HG02571 (cell line): ENCODE measurements around the gene DHCR24.
"Not testable (repeated sequence)": the region's sequence is repeated elsewhere in the genome, so short reads cannot be mapped to it uniquely, and the experiment has no call there.

Experiments
- ATAC-seq: cut with Tn5 transposase; IDR thresholded peaks from one replicate; pipeline ENCODE4 v1.9.1; 2021; ENCODE audit warnings: mild to moderate bottlenecking, moderate library complexity; ENCODE audit not compliant: unreplicated experiment

Gene DHCR24

GRCh38 chr1:54888080-54888733 is 1.2 kb upstream of the DHCR24 start:
- ATAC-seq: no peak

DNA sequence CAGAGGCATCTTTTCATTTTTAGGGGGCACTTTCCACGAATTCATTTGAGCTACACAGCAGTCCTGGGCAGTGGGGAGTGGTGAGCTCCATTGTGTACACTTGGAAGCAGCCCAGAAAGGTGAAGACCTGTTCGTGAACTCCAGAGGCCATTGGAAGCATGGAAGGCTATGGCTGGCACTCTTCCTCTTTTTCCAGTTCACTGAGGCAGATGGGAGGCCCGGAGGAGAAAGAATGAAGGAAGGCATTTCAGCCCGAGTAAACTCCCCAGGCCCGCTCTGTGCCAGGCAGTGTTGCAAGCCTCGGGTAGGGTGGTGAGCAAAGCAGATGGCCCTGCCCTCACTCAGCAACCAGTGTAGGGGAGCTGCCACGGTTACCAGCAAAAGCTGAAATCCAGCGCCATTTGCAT is 673 bp upstream of the DHCR24 start:
- no peak for ATAC-seq

GRCh38 chr1:54885807-54886723 is 930 bp downstream of the DHCR24 start:
- ATAC-seq: no peak

GRCh38 chr1:54885237-54885679 is 1.7 kb downstream of the DHCR24 start:
- no peak for ATAC-seq

- ATAC-seq: no peak
These were observed 2.2 kb downstream of the DHCR24 start for GRCh38 chr1:54884768-54885167.

- ATAC-seq: no peak
These were observed 2.8 kb downstream of the DHCR24 start for GRCh38 chr1:54884135-54884586.

GRCh38 chr1:54883349-54884102 is 3.5 kb downstream of the DHCR24 start:
- ATAC-seq: no peak

- ATAC-seq: no peak
These were observed 4.5 kb downstream of the DHCR24 start for GRCh38 chr1:54882519-54882918.

DNA sequence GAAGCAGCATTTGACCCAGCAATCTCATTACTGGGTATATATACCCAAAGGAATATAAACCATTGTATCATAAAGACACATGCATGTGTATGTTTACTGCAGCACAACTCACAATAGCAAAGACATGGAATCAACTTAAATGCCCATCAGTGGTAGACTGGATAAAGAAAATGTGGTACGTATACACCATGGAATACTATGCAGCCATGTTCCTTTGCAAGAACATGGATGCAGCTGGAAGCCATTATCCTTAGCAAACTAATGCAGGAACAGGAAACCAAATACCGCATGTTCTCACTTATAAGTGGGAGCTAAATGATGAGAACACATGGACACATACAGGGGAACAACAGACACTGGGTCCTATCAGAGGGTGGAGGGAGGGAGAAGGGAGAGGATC is 5.4 kb downstream of the DHCR24 start:
- not testable (repeated sequence) for ATAC-seq

GRCh38 chr1:54879872-54880271 is 7.1 kb downstream of the DHCR24 start:
- no peak for ATAC-seq

DNA sequence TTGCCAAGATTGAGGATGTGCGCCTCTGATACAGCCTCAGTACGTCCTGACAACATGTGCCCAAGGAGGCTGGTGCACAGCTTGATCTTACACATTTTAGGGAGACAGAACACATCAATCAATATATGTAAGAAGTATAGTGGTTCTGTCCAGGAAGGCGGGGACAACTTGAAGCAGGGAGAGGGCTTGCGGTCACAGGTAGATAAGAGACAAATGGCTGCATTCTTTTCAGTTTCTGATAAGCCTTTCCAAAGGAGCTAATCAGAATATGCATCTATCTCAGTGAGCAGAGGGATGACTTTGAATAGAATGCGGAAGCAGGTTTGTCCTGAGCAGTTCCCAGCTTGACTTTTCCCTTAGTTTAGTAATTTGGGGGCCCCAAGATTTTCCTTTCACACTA is 10.2 kb downstream of the DHCR24 start:
- no peak for ATAC-seq

- no peak for ATAC-seq
These were observed 12.0 kb downstream of the DHCR24 start for GRCh38 chr1:54875000-54875399.

DNA sequence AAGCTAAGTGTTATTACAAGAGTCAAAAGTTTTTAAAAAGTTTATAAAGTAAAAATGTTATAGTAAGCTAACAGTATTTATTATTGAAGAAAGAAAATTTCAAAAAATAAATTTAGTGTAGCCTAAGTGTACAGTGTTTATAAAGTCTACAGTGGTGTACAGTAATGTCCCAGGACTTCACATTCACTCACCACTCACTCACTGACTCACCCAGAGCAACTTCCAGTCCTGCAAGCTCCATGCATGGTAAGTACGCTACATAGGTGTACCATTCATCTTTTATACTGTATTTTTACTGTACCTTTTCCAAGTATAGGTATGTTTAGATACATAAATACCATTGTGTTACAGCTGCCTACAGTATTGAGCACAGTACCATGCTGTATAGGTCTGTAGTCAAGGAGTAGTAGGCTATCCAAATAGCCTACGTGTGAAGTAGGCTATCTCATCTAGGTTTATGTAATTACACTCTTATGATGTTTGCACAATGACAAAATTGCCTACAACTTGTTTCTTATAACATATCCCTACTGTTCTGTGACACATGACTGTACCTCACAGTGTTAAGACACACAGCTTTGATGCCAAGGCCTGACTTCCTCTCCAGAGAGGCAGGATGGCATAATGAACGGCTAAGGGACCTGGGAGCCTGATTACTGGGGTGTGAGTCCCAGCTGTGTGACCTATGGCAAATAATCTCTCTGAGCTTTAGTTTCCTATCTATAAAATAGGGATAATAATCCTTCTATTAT is 12.7 kb downstream of the DHCR24 start:
- ATAC-seq: no peak

DNA sequence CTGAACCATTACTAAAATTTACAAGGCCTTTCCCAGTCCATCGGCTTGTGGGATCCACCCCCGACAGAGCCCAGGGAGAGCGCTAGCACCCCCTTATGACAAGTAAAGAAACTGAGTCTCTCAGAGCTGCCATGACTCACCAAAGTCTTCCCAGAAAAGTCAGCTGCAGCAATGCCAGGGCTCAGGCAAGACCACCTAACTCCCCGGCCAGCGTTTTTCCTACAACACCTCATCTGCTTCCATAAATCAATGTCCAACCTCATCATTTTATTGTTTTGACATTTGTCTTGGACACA is 15.0 kb downstream of the DHCR24 start:
- no peak for ATAC-seq

DNA sequence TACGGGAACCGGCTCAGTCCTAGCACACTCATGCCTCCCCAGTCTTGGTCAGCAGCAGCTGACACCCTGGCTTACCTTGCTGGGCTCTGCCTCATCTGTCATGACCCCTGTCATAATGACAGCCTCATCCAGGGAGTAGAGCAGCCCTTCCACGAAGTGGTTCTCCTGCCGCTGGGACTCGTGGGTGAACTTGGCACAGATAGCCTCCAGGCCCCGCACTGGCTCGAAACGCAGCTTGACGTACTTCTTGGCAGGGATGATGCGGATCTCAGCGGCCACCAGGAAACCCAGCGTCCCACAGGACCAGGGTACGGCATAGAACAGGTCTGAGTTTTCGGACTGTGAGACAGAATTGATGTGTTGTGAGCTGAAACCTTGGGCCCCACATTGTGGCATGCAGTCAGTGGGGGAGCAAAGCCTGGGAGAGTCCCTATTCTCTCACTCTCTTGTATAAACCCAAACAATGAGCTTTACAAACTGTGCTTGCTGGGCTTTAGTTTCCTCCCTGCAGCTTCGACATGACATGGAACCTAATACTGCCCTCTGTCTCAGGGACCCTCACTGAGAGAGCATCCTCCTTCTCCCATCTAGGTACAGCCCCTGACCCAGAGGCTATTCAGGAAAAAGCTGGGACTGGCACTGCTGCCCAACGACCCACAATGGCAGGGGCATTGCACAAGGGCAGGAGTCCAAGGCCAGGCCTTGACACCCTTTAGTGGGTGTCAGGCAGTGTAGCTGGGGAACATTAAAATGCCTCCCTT is 15.5 kb downstream of the DHCR24 start:
- ATAC-seq: no peak

DNA sequence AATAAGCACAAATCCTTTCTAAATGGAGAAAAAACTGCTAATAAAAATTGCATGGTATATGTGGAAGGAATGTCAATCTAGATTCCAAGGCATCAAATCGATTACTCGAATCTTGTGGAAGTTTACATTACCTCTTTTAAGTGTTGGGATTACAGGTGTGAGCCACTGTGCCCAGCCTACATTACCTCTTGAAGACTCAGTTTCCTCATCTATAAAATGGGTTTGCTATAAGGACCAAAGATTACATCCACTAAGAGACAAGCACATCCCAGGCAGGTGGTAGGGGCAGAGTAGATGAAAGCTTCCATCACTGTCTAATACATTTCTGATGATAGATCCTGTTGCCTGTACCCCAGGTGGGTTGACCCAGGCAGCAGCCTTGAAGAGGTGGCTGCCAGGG is 16.1 kb downstream of the DHCR24 start:
- ATAC-seq: no peak

DNA sequence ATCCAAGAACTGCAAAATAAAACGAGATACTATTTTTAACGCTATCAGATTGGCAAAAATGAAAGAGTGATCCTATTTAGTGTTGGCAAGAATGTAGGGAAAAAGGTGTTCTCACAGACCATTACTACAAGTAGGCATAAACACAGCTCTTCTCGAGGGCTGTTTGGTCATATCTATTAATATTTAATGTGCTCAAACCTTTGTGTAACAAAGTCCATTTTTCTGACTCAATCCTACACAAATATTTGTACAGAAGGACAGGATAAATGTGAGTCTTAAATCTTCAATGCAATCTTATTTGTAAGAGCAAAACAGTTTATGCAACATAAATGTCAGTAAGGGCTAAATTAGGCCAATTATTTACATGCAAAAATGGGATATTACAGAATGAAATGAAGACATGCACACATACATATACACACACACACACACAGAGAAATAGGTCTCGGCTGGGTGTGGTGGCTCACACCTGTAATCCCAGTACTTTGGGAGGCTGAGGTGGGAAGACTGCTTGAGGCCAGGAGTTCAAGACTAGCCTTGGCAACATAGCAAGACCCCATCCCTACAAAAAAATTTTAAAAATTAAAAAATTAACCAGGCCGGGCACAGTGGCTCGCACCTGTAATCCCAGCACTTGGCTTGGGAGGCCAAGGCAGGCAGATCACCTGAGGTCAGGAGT is 17.7 kb downstream of the DHCR24 start:
- no peak for ATAC-seq

DNA sequence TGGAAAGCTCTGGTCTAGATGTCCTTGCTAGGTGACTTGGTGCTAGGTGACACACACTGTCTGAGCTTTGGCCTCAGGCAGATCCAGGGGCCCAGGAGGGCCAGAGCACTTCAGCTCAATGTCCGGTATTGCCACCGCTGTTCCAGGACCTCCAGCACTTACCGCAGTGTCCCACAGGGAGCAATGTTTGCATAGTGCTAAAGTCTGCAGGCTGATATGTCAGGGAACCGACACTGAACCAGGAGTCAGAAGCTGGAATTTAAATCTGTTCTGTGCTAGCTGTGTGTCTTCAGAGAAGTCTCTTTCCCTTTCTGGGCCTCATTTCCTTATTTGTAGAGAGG is 19.3 kb downstream of the DHCR24 start:
- ATAC-seq: no peak

GRCh38 chr1:54866801-54867716 is 19.9 kb downstream of the DHCR24 start:
- ATAC-seq: no peak
